Measurements from ENCODE around the gene PCDH15. TPM values are rescaled to one million over a fixed set of nuclear protein-coding genes. Genes with fewer than 3 reads are reported as not detected.
"Not testable (repeated sequence)": the region's sequence is repeated elsewhere in the genome, so short reads cannot be mapped to it uniquely, and the experiment has no call there.

PCDH15 gene
- total RNA-seq, 1 donor from 2014 or later: 0.25 TPM

GRCh38 chr10:54434782-54435181 lies 366.2 kb downstream of the PCDH15 start:
- no peak for DNase-seq (ENCODE audit: extremely low spot score in 2 of 2)
- TF ChIP-seq POLR2A (IDR thresholded peaks at IDR 0.05) (no peak), POLR2AphosphoS5 (IDR thresholded peaks at IDR 0.05; ENCODE audit: insufficient read depth in 1 of 2, low read depth in 1 of 2) (no peak)
- TF ChIP-seq, protein P1, sequence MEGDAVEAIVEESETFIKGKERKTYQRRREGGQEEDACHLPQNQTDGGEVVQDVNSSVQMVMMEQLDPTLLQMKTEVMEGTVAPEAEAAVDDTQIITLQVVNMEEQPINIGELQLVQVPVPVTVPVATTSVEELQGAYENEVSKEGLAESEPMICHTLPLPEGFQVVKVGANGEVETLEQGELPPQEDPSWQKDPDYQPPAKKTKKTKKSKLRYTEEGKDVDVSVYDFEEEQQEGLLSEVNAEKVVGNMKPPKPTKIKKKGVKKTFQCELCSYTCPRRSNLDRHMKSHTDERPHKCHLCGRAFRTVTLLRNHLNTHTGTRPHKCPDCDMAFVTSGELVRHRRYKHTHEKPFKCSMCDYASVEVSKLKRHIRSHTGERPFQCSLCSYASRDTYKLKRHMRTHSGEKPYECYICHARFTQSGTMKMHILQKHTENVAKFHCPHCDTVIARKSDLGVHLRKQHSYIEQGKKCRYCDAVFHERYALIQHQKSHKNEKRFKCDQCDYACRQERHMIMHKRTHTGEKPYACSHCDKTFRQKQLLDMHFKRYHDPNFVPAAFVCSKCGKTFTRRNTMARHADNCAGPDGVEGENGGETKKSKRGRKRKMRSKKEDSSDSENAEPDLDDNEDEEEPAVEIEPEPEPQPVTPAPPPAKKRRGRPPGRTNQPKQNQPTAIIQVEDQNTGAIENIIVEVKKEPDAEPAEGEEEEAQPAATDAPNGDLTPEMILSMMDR (IDR thresholded peaks at IDR 0.05): no peak
- H3K4me3 ChIP-seq: no peak overlapping the region
- H3K36me3 ChIP-seq: no peaks in the 10 kb centered on the region
- H3K27me3 ChIP-seq: no peaks in the 10 kb centered on the region
- H3K9me3 ChIP-seq: no peaks in the 10 kb centered on the region
- H3K27ac ChIP-seq: no peak overlapping the region
- intact Hi-C loops (cut with DNase I): no loop called here
- no peaks in the 10 kb centered on the region for H3K4me1 ChIP-seq

- Histone ChIP-seq H3K36me3 (no peaks in the 10 kb centered on the region), H3K4me3 (no peak overlapping the region), H3K4me1 (no peaks in the 10 kb centered on the region), H3K27me3 (no peaks in the 10 kb centered on the region), H3K27ac (no peak overlapping the region), H3K9me3 (no peaks in the 10 kb centered on the region)
- no peak for DNase-seq (ENCODE audit: extremely low spot score in 2 of 2)
- intact Hi-C loops (cut with DNase I): no loop called here
- TF ChIP-seq POLR2AphosphoS5 (IDR thresholded peaks at IDR 0.05; ENCODE audit: insufficient read depth in 1 of 2, low read depth in 1 of 2) (no peak), POLR2A (IDR thresholded peaks at IDR 0.05) (no peak)
- TF ChIP-seq, protein P1 (IDR thresholded peaks at IDR 0.05): no peak
These were observed 385.5 kb downstream of the PCDH15 start for GRCh38 chr10:54415483-54415882.

- Histone ChIP-seq H3K4me1 (no peaks in the 10 kb centered on the region), H3K27ac (no peak overlapping the region), H3K9me3 (no peaks in the 10 kb centered on the region), H3K27me3 (no peaks in the 10 kb centered on the region), H3K36me3 (no peaks in the 10 kb centered on the region), H3K4me3 (no peak overlapping the region)
- TF ChIP-seq, protein P1 (IDR thresholded peaks at IDR 0.05): no peak
- TF ChIP-seq POLR2AphosphoS5 (IDR thresholded peaks at IDR 0.05; ENCODE audit: insufficient read depth in 1 of 2, low read depth in 1 of 2): no peak
- no peak for TF ChIP-seq POLR2A (IDR thresholded peaks at IDR 0.05)
- intact Hi-C loops (cut with DNase I): no loop called here
- no peak for DNase-seq (ENCODE audit: extremely low spot score in 2 of 2)
These were observed 398.5 kb downstream of the PCDH15 start for GRCh38 chr10:54402576-54402975.

- H3K36me3 ChIP-seq: no peaks in the 10 kb centered on the region
- TF ChIP-seq POLR2AphosphoS5 (IDR thresholded peaks at IDR 0.05; ENCODE audit: insufficient read depth in 1 of 2, low read depth in 1 of 2) (no peak), POLR2A (IDR thresholded peaks at IDR 0.05) (no peak)
- TF ChIP-seq, protein P1 (IDR thresholded peaks at IDR 0.05): no peak
- H3K9me3 ChIP-seq: no peaks in the 10 kb centered on the region
- no peaks in the 10 kb centered on the region for H3K4me1 ChIP-seq
- intact Hi-C loops (cut with DNase I): no loop called here
- no peak overlapping the region for H3K4me3 ChIP-seq
- H3K27me3 ChIP-seq: no peaks in the 10 kb centered on the region
- H3K27ac ChIP-seq: no peak overlapping the region
- DNase-seq (ENCODE audit: extremely low spot score in 2 of 2): no peak
These were observed 405.0 kb downstream of the PCDH15 start for GRCh38 chr10:54396031-54396430.

- H3K9me3 ChIP-seq; H3K27me3 ChIP-seq; H3K4me3 ChIP-seq; H3K4me1 ChIP-seq; H3K27ac ChIP-seq; DNase-seq (ENCODE audit: extremely low spot score in 2 of 2); intact Hi-C loops (cut with DNase I); H3K36me3 ChIP-seq: not testable (repeated sequence)
These were observed 406.4 kb downstream of the PCDH15 start for GRCh38 chr10:54394598-54394997.

DNA sequence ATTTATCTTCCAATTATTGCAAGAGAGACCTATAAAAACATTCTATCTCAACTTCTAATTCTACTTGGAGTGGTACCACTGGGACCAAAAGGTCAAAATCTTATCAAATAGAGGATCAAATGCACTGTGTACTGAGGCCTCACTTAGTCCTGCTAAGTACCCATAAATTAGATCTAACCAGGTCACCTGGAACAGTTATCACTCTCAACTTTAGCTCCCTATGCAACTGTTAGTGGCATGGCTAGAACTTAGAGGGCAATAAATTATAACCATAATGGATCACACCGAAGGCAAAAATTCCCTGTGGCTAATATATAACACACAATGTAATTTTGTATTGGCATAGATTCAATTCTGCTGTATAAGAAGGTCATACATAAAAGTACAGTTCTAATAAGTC lies 428.9 kb downstream of the PCDH15 start:
- TF ChIP-seq POLR2AphosphoS5 (IDR thresholded peaks at IDR 0.05; ENCODE audit: insufficient read depth in 1 of 2, low read depth in 1 of 2): no peak
- no peak for TF ChIP-seq POLR2A (IDR thresholded peaks at IDR 0.05)
- TF ChIP-seq, protein P1 (IDR thresholded peaks at IDR 0.05): no peak
- no peaks in the 10 kb centered on the region for H3K4me1 ChIP-seq
- DNase-seq (ENCODE audit: extremely low spot score in 2 of 2): no peak
- intact Hi-C loops (cut with DNase I): no loop called here
- no peak overlapping the region for H3K27ac ChIP-seq
- H3K4me3 ChIP-seq: no peak overlapping the region
- no peaks in the 10 kb centered on the region for H3K27me3 ChIP-seq
- H3K36me3 ChIP-seq: no peaks in the 10 kb centered on the region
- no peaks in the 10 kb centered on the region for H3K9me3 ChIP-seq
